B cell (primary cell): ENCODE measurements around the gene CADM1. TPM values are rescaled to one million over a fixed set of nuclear protein-coding genes. Genes with fewer than 3 reads are reported as not detected.

Source experiments
- ATAC-seq: fragments of 200-7000 bp; cut with Tn5 transposase; one replicate; pipeline ENCODE4 v1.10.0; 2021; ENCODE audit warnings: low read depth, mild to moderate bottlenecking, moderate number of reproducible peaks, moderate library complexity
- CTCF ChIA-PET: fragments of 350-600 bp; sonication (Branson Sonifier 250); formaldehyde crosslinking; loops from one replicate; lab custom pipeline; 2021; ENCODE audit warnings: antibody characterized with exemption, inconsistent platforms; lab: Charles Lee
- POLR2A ChIA-PET: fragments of 350-600 bp; sonication (Branson Sonifier 250); formaldehyde crosslinking; loops from one replicate; lab custom pipeline; 2021; ENCODE audit warnings: antibody characterized with exemption; lab: Charles Lee
- DNase-seq: peaks from one replicate; pipeline ENCODE4 v3.0.0; 2013
- H2AFZ ChIP-seq: 2 replicates; pipeline ENCODE4 v1.6.1; 2012; ENCODE audit warnings: mild to moderate bottlenecking, low read depth, low read length; ENCODE audit not compliant: insufficient read depth, poor library complexity, severe bottlenecking
- H3K27ac ChIP-seq, 2 donors: 1 replicate in 1 of 2; 2 replicates in 1 of 2; pipeline ENCODE4 v1.5.1; 2012 to 2013; ENCODE audit warnings: low read length in 2 of 2, mild to moderate bottlenecking in 2 of 2, moderate library complexity in 1 of 2
- H3K27me3 ChIP-seq, 4 experiments: fragments of 200-600 bp in 1 of 4; sonication (generic) in 1 of 4; replicated peaks in 1 of 4; 1 replicate in 2 of 4; 2 replicates in 2 of 4; pipeline versions ENCODE4 v1.6.1 to v1.7.0; 2013 to 2016; ENCODE audit warnings: low read length in 3 of 4, mild to moderate bottlenecking in 2 of 4, mixed read lengths in 1 of 4, moderate library complexity in 1 of 4; ENCODE audit not compliant: insufficient read depth in 4 of 4, control insufficient read depth in 3 of 4; ENCODE audit errors: control extremely low read depth in 1 of 4
- H3K36me3 ChIP-seq, 2 experiments: replicated peaks in 1 of 2; 1 replicate in 1 of 2; 2 replicates in 1 of 2; pipeline versions ENCODE4 v1.6.1 to v1.7.1; 2013; ENCODE audit warnings: low read length in 1 of 2; ENCODE audit not compliant: insufficient read depth in 2 of 2, control insufficient read depth in 1 of 2; ENCODE audit errors: control extremely low read depth in 1 of 2, extremely low read depth in 1 of 2
- H3K4me1 ChIP-seq, 2 donors: fragments of 200-600 bp in 1 of 2; sonication (generic) in 1 of 2; 1 replicate in 1 of 2; 2 replicates in 1 of 2; pipeline versions ENCODE4 v1.5.1 to v1.6.1; 2013 to 2017; ENCODE audit warnings: low read length in 2 of 2; ENCODE audit not compliant: control insufficient read depth in 2 of 2, insufficient read depth in 2 of 2
- H3K4me2 ChIP-seq: replicated peaks from 2 replicates; pipeline ENCODE3; 2012; ENCODE audit warnings: mild to moderate bottlenecking, low read depth, low read length; ENCODE audit not compliant: poor library complexity, severe bottlenecking
- H3K4me3 ChIP-seq, 5 experiments: fragments of 200-600 bp in 1 of 5; sonication (generic) in 1 of 5; 1 replicate in 3 of 5; 2 replicates in 2 of 5; pipeline versions ENCODE4 v1.5.1 to v1.7.0; 2011 to 2016; ENCODE audit warnings: low read length in 4 of 5, mild to moderate bottlenecking in 4 of 5, low read depth in 2 of 5, control low read depth in 1 of 5, moderate library complexity in 1 of 5; ENCODE audit not compliant: insufficient read depth in 1 of 5; ENCODE audit errors: control extremely low read depth in 1 of 5, extremely low read depth in 1 of 5
- H3K79me2 ChIP-seq: fragments of 200-600 bp; sonication (generic); one replicate; pipeline ENCODE4 v1.6.0; 2016; ENCODE audit warnings: low read length; ENCODE audit not compliant: control insufficient read depth, insufficient read depth
- H3K9ac ChIP-seq: fragments of 200-600 bp; sonication (generic); 2 replicates; pipeline ENCODE4 v1.6.1; 2017; ENCODE audit warnings: mild to moderate bottlenecking, low read length, moderate library complexity
- H3K9me3 ChIP-seq, 3 donors: one replicate each; pipeline versions ENCODE4 v1.6.1 to v1.7.1; 2013; ENCODE audit warnings: low read length in 2 of 3; ENCODE audit not compliant: control insufficient read depth in 2 of 3, insufficient read depth in 1 of 3; ENCODE audit errors: control extremely low read depth in 1 of 3
- H4K20me1 ChIP-seq: 2 replicates; pipeline ENCODE4 v1.6.0; 2012; ENCODE audit warnings: mild to moderate bottlenecking, low read length; ENCODE audit not compliant: insufficient read depth, control insufficient read depth, poor library complexity, severe bottlenecking
- H3K27ac Mint-ChIP-seq: one replicate; pipeline ENCODE4 v1.8.0; 2021; ENCODE audit warnings: mixed read lengths
- H3K27me3 Mint-ChIP-seq: one replicate; pipeline ENCODE4 v1.8.0; 2021; ENCODE audit warnings: mixed read lengths
- H3K4me1 Mint-ChIP-seq: one replicate; pipeline ENCODE4 v1.8.0; 2021; ENCODE audit warnings: mixed read lengths
- H3K4me3 Mint-ChIP-seq: one replicate; pipeline ENCODE4 v1.8.0; 2021; ENCODE audit warnings: mixed read lengths
- H3K9me3 Mint-ChIP-seq: one replicate; pipeline ENCODE4 v1.8.0; 2022; ENCODE audit warnings: mixed read lengths; ENCODE audit not compliant: insufficient read depth
- CTCF ChIP-seq: fragments of 200-600 bp; IDR thresholded peaks from one replicate; pipeline ENCODE4 v1.8.0; 2022; ENCODE audit warnings: antibody characterized with exemption, mild to moderate bottlenecking
- EZH2 ChIP-seq: IDR thresholded peaks from 2 replicates; pipeline ENCODE4 v1.6.1; 2012; ENCODE audit warnings: borderline replicate concordance, low read depth, mild to moderate bottlenecking, moderate library complexity, low read length; ENCODE audit not compliant: insufficient read depth, poor library complexity, severe bottlenecking
- WGBS: methylation state at CpG from one replicate; pipeline ENCODE4 v1.1.5; 2013; ENCODE audit warnings: missing lambda C conversion rate; ENCODE audit not compliant: insufficient coverage; 5-methylcytosine and 5-hydroxymethylcytosine counted together
- intact Hi-C: fragments of 100-400 bp; cut with micrococcal nuclease; formaldehyde crosslinking; loops from one replicate; pipeline ENCODE4 v1.10.0; 2022
- polyA plus RNA-seq: library from polyadenylated mRNA; depleted of rRNA; stranded (reverse); fragments of >200 nt; gene quantifications from 2 replicates; pipeline ENCODE4 v1.2.3, GENCODE V29; 2012
- total RNA-seq, 2 donors: library from RNA; stranded (reverse); fragments of 120-200 nt in 1 of 2; gene quantifications; 1 replicate in 1 of 2; 2 replicates in 1 of 2; pipeline versions ENCODE4 v1.2.3 to v1.2.4, GENCODE V29; 2013 to 2022

Gene CADM1
- total and polyA plus RNA-seq, 2 donors (not counting 1 experiment from before 2014, with no cell fraction given): 0.43 to 0.49 TPM

DNA sequence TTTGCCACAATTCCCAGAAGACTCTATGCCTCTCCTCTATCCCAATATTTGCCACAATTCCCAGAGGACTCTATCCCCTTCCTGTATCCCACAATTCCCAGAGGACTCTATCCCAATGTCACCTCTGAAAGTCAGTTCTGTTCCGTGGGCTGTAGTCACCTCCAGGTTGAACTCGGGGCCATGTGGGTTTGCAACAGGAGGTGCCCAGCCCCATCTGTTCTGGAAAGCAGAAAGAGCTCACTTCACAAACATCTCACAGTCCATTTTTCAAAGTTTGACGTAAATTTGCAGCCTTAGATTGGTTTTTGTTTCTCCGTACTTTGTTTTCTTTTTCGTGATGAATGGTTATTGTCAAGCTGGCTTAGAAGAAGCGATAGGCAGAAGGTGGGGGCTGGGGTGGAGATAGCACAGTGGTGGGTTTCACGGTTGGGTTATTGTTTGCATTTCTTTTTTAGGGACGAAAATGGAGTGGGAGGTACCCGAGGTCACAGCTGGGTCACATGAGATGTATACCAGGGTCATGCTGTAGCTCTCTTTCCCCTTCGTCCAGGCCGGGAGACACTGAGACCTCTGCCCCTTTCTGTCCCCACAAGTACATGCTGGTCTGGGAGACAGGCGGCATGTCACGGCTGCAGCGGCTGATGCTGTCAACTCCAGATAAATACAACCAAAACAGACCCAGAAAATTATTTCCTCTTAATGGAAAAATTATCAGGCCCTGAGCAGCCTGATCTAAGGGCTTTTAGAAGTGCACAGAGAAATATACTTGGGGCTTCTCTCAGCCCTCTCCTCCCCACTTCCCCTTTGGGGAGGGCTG, 374.5 kb downstream of the CADM1 start:
- H3K9me3 Mint-ChIP-seq: no peaks in the 10 kb centered on the region
- CTCF ChIA-PET: no interaction called here
- 62% methylated on average over 8 of the region's 14 CpGs for WGBS
- Histone ChIP-seq H4K20me1 (no peaks in the 10 kb centered on the region), H2AFZ (no peak overlapping the region), H3K4me2 (no peak overlapping the region), H3K79me2 (no peaks in the 10 kb centered on the region), H3K4me1 (no peaks in the 10 kb centered on the region), H3K36me3 (no peaks in the 10 kb centered on the region), H3K4me3 (no peak overlapping the region), H3K9me3 (peaks cover 0 to 5% (median 0%) of the 10 kb centered on the region in 3 donors), H3K9ac (no peak overlapping the region), H3K27me3 (peaks cover 0 to 2% (median 0%) of the 10 kb centered on the region in 4 experiments), H3K27ac (no peak overlapping the region)
- no peak overlapping the region for H3K27ac Mint-ChIP-seq
- H3K4me3 Mint-ChIP-seq: no peak overlapping the region
- peaks cover 2% of the 10 kb centered on the region for H3K27me3 Mint-ChIP-seq
- POLR2A ChIA-PET: no interaction called here
- DNase-seq (no peak), ATAC-seq (no peak)
- H3K4me1 Mint-ChIP-seq: peaks cover 3% of the 10 kb centered on the region
- intact Hi-C loops: no loop called here
- TF ChIP-seq EZH2 (no peak), CTCF (no peak)

DNA sequence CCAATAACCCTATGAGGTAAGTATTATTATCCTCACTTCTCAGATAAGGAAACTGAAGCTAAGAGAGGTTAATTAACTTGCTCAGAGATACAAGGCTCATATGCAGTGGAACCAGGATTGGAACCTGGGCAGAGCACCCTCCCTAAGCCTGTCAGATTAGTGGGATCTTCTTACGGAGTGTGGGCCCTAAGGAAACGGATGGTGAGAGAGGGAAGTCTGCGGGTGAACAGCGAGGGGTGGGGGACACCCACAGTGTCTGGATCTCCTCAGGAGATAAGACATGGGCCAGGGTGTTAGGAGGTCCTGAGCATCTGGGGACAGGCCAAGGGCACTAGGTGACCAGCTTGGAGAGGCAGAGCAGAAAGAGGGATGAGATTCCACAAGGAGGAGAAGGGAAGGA, 376.0 kb downstream of the CADM1 start:
- Histone ChIP-seq H2AFZ (no peak overlapping the region), H3K9me3 (peaks cover 0 to 5% (median 0%) of the 10 kb centered on the region in 3 donors), H3K27ac (no peak overlapping the region), H3K27me3 (peaks cover 0 to 2% (median 0%) of the 10 kb centered on the region in 4 experiments), H3K4me1 (no peaks in the 10 kb centered on the region), H3K9ac (no peak overlapping the region), H3K4me3 (no peak overlapping the region), H4K20me1 (no peaks in the 10 kb centered on the region), H3K79me2 (no peaks in the 10 kb centered on the region), H3K36me3 (no peaks in the 10 kb centered on the region), H3K4me2 (no peak overlapping the region)
- DNase-seq (no peak), ATAC-seq (no peak)
- 96% methylated on average over 4 of the region's 4 CpGs for WGBS
- no peaks in the 10 kb centered on the region for H3K9me3 Mint-ChIP-seq
- ChIA-PET POLR2A (no interaction called here), CTCF (no interaction called here)
- H3K27ac Mint-ChIP-seq: no peak overlapping the region
- intact Hi-C loops: no loop called here
- no peak overlapping the region for H3K4me3 Mint-ChIP-seq
- peaks cover 3% of the 10 kb centered on the region for H3K4me1 Mint-ChIP-seq
- TF ChIP-seq EZH2 (no peak), CTCF (no peak)
- H3K27me3 Mint-ChIP-seq: no peaks in the 10 kb centered on the region
